Mesenchymal stem cell (in vitro differentiated cells and primary cell): ENCODE data around the gene COL18A1.

Experiments used
- DNase-seq: peaks from one replicate; pipeline ENCODE4 v3.0.0-alpha.2; 2013
- H2AFZ ChIP-seq: one replicate; pipeline ENCODE4 v1.6.1; 2013; ENCODE audit warnings: low read depth, mild to moderate bottlenecking, control low read depth, inconsistent platforms, low read length, moderate library complexity
- H2AK5ac ChIP-seq: 2 replicates; pipeline ENCODE4 v1.6.1; 2013; ENCODE audit warnings: low read length, moderate library complexity, mild to moderate bottlenecking, inconsistent platforms; ENCODE audit not compliant: severe bottlenecking
- H2BK120ac ChIP-seq: one replicate; pipeline ENCODE4 v1.6.1; 2013; ENCODE audit warnings: low read depth, mild to moderate bottlenecking, inconsistent platforms, low read length, moderate library complexity
- H2BK12ac ChIP-seq, 2 experiments: one replicate each; pipeline ENCODE4 v1.6.1; 2013; ENCODE audit warnings: inconsistent platforms in 2 of 2, low read length in 2 of 2, mild to moderate bottlenecking in 2 of 2, moderate library complexity in 2 of 2, control low read depth in 1 of 2
- H2BK15ac ChIP-seq: one replicate; pipeline ENCODE4 v1.6.1; 2013; ENCODE audit warnings: mild to moderate bottlenecking, low read depth, inconsistent platforms; ENCODE audit not compliant: poor library complexity, severe bottlenecking
- H2BK5ac ChIP-seq: 2 replicates; pipeline ENCODE4 v1.6.1; 2013; ENCODE audit warnings: low read depth, mild to moderate bottlenecking, low read length, control low read depth, inconsistent platforms; ENCODE audit not compliant: poor library complexity, severe bottlenecking
- H3K14ac ChIP-seq, 2 experiments: one replicate each; pipeline ENCODE4 v1.6.1; 2013; ENCODE audit warnings: inconsistent platforms in 2 of 2, low read length in 2 of 2, control low read depth in 1 of 2, mild to moderate bottlenecking in 1 of 2, moderate library complexity in 1 of 2
- H3K18ac ChIP-seq, 2 experiments: one replicate each; pipeline ENCODE4 v1.6.1; 2013; ENCODE audit warnings: inconsistent platforms in 2 of 2, low read length in 2 of 2, control low read depth in 1 of 2, low read depth in 1 of 2, mild to moderate bottlenecking in 1 of 2
- H3K23ac ChIP-seq, 2 experiments: one replicate each; pipeline ENCODE4 v1.6.1; 2013; ENCODE audit warnings: inconsistent platforms in 2 of 2, low read length in 2 of 2, mild to moderate bottlenecking in 2 of 2, moderate library complexity in 2 of 2, control low read depth in 1 of 2
- H3K27ac ChIP-seq: 2 replicates; pipeline ENCODE4 v1.5.1; 2013; ENCODE audit warnings: mild to moderate bottlenecking, moderate library complexity, low read length, control low read depth, inconsistent platforms; ENCODE audit not compliant: poor library complexity, severe bottlenecking
- H3K27me3 ChIP-seq, 2 experiments: 2 replicates each; pipeline versions ENCODE4 v1.6.1 to v1.7.0; 2013; ENCODE audit warnings: low read length in 2 of 2, mild to moderate bottlenecking in 2 of 2, moderate library complexity in 2 of 2, control low read depth in 1 of 2, inconsistent platforms in 1 of 2; ENCODE audit not compliant: control insufficient read depth in 1 of 2, insufficient read depth in 1 of 2
- H3K36me3 ChIP-seq, 2 experiments: 2 replicates each; pipeline versions ENCODE4 v1.6.1 to v1.7.0; 2013; ENCODE audit warnings: low read length in 2 of 2, control low read depth in 1 of 2, inconsistent platforms in 1 of 2, low read depth in 1 of 2, mild to moderate bottlenecking in 1 of 2; ENCODE audit not compliant: insufficient read depth in 2 of 2, control insufficient read depth in 1 of 2
- H3K4ac ChIP-seq, 2 experiments: one replicate each; pipeline ENCODE4 v1.6.1; 2013; ENCODE audit warnings: inconsistent platforms in 2 of 2, low read length in 2 of 2, mild to moderate bottlenecking in 2 of 2, moderate library complexity in 2 of 2, control low read depth in 1 of 2, low read depth in 1 of 2
- H3K4me1 ChIP-seq: 2 replicates; pipeline ENCODE4 v1.6.1; 2013; ENCODE audit warnings: low read depth, low read length, control low read depth; ENCODE audit not compliant: control insufficient read depth, insufficient read depth
- H3K4me2 ChIP-seq: 2 replicates; pipeline ENCODE4 v1.6.1; 2013; ENCODE audit warnings: low read length, mild to moderate bottlenecking, inconsistent platforms; ENCODE audit not compliant: poor library complexity, severe bottlenecking
- H3K4me3 ChIP-seq, 2 experiments: 2 replicates each; pipeline versions ENCODE4 v1.5.1 to v1.7.0; 2013; ENCODE audit warnings: low read length in 2 of 2, mild to moderate bottlenecking in 2 of 2, control low read depth in 1 of 2, low read depth in 1 of 2; ENCODE audit not compliant: insufficient read depth in 1 of 2
- H3K79me1 ChIP-seq: replicated peaks from 2 replicates; pipeline ENCODE4 v1.6.1; 2013; ENCODE audit warnings: mild to moderate bottlenecking, control low read depth, low read length, inconsistent platforms; ENCODE audit not compliant: poor library complexity, severe bottlenecking
- H3K9ac ChIP-seq: 2 replicates; pipeline ENCODE4 v1.7.0; 2013; ENCODE audit warnings: mild to moderate bottlenecking, low read length, moderate library complexity
- H3K9me3 ChIP-seq: 2 replicates; pipeline ENCODE4 v1.7.0; 2013; ENCODE audit warnings: mild to moderate bottlenecking, low read length; ENCODE audit not compliant: control insufficient read depth
- H4K8ac ChIP-seq: one replicate; pipeline ENCODE4 v1.6.1; 2013; ENCODE audit warnings: inconsistent platforms, mild to moderate bottlenecking, low read length, moderate library complexity
- H4K91ac ChIP-seq: one replicate; pipeline ENCODE4 v1.6.1; 2013; ENCODE audit warnings: mild to moderate bottlenecking, low read length, inconsistent platforms
- WGBS: methylation state at CpG from one replicate; pipeline ENCODE4 v1.1.7; 2013; ENCODE audit warnings: mixed read lengths; 5-methylcytosine and 5-hydroxymethylcytosine counted together

Gene COL18A1

GRCh38 chr21:45464309-45464708, 59.3 kb downstream of the COL18A1 start:
- no peak overlapping the region for H2BK12ac ChIP-seq
- no peak overlapping the region for H2AK5ac ChIP-seq
- no peak overlapping the region for H3K4me2 ChIP-seq
- WGBS, result 100% methylated on average over 5 of the region's 5 CpGs
- H3K9ac ChIP-seq, result no peak overlapping the region
- H3K23ac ChIP-seq, result no peak overlapping the region
- H3K18ac ChIP-seq, result no peak overlapping the region
- H3K4me3 ChIP-seq, result no peak overlapping the region
- H3K4ac ChIP-seq, result no peak overlapping the region
- no peak overlapping the region for H3K27ac ChIP-seq
- no peak overlapping the region for H2BK120ac ChIP-seq
- no peaks in the 10 kb centered on the region for H3K27me3 ChIP-seq
- H4K8ac ChIP-seq, result no peak overlapping the region
- no peak overlapping the region for H2BK15ac ChIP-seq
- no peak for DNase-seq
- peaks cover 7 to 73% of the 10 kb centered on the region in 2 experiments for H3K36me3 ChIP-seq
- H3K9me3 ChIP-seq, result peaks cover 11% of the 10 kb centered on the region
- no peak overlapping the region for H2BK5ac ChIP-seq
- H2AFZ ChIP-seq, result no peak overlapping the region
- H3K4me1 ChIP-seq, result peaks cover 49% of the 10 kb centered on the region
- peaks cover 30% of the 10 kb centered on the region for H3K79me1 ChIP-seq
- no peak overlapping the region for H3K14ac ChIP-seq
- no peak overlapping the region for H4K91ac ChIP-seq

GRCh38 chr21:45465105-45465504, 60.1 kb downstream of the COL18A1 start:
- Histone ChIP-seq H3K36me3 (peaks cover 7 to 70% of the 10 kb centered on the region in 2 experiments), H2BK5ac (no peak overlapping the region), H3K14ac (no peak overlapping the region), H4K91ac (no peak overlapping the region), H3K23ac (no peak overlapping the region), H3K4ac (no peak overlapping the region), H3K4me3 (no peak overlapping the region), H3K4me1 (peaks cover 48% of the 10 kb centered on the region), H3K9ac (no peak overlapping the region), H4K8ac (no peak overlapping the region), H3K9me3 (peaks cover 11% of the 10 kb centered on the region), H2BK120ac (no peak overlapping the region), H2AFZ (no peak overlapping the region), H3K18ac (no peak overlapping the region), H3K27ac (no peak overlapping the region), H2BK15ac (no peak overlapping the region), H3K79me1 (peaks cover 29% of the 10 kb centered on the region), H3K4me2 (no peak overlapping the region), H3K27me3 (no peaks in the 10 kb centered on the region), H2BK12ac (no peak overlapping the region), H2AK5ac (no peak overlapping the region)
- 92% methylated on average over 16 of the region's 16 CpGs for whole genome bisulfite sequencing
- DNase-seq, result no peak

GRCh38 chr21:45465611-45466329, 60.8 kb downstream of the COL18A1 start:
- H2AFZ ChIP-seq, result no peak overlapping the region
- no peak overlapping the region for H2AK5ac ChIP-seq
- H2BK15ac ChIP-seq, result no peak overlapping the region
- no peak overlapping the region for H4K91ac ChIP-seq
- H4K8ac ChIP-seq, result no peak overlapping the region
- peaks cover 28% of the 10 kb centered on the region for H3K79me1 ChIP-seq
- peaks cover 47% of the 10 kb centered on the region for H3K4me1 ChIP-seq
- no peak overlapping the region for H2BK5ac ChIP-seq
- H3K9me3 ChIP-seq, result peaks cover 11% of the 10 kb centered on the region
- peaks cover 7 to 67% of the 10 kb centered on the region in 2 experiments for H3K36me3 ChIP-seq
- no peak for DNase-seq
- H2BK120ac ChIP-seq, result no peak overlapping the region
- H3K4me2 ChIP-seq, result no peak overlapping the region
- H3K4me3 ChIP-seq, result no peak overlapping the region
- H3K23ac ChIP-seq, result no peak overlapping the region
- H3K9ac ChIP-seq, result no peak overlapping the region
- WGBS, result 98% methylated on average over 20 of the region's 27 CpGs
- no peak overlapping the region for H3K27ac ChIP-seq
- no peak overlapping the region for H2BK12ac ChIP-seq
- H3K4ac ChIP-seq, result no peak overlapping the region
- H3K27me3 ChIP-seq, result no peaks in the 10 kb centered on the region
- no peak overlapping the region for H3K14ac ChIP-seq
- H3K18ac ChIP-seq, result no peak overlapping the region

GRCh38 chr21:45466330-45467220, 61.6 kb downstream of the COL18A1 start:
- no peak overlapping the region for H3K27ac ChIP-seq
- 97% methylated on average over 30 of the region's 30 CpGs for WGBS

More at GRCh38 chr21:45466330-45467220, 61.6 kb downstream of the COL18A1 start:
- H3K4me2 ChIP-seq, result no peak overlapping the region
- no peak overlapping the region for H3K14ac ChIP-seq
- no peaks in the 10 kb centered on the region for H3K27me3 ChIP-seq
- H4K91ac ChIP-seq, result no peak overlapping the region
- H3K4me3 ChIP-seq, result no peak overlapping the region
- H2AFZ ChIP-seq, result no peak overlapping the region
- peaks cover 49% of the 10 kb centered on the region for H3K4me1 ChIP-seq
- H2BK5ac ChIP-seq, result no peak overlapping the region
- H3K36me3 ChIP-seq, result peaks cover 7 to 62% of the 10 kb centered on the region in 2 experiments
- H3K79me1 ChIP-seq, result peaks cover 27% of the 10 kb centered on the region
- H2BK120ac ChIP-seq, result no peak overlapping the region
- H2BK15ac ChIP-seq, result no peak overlapping the region
- H2BK12ac ChIP-seq, result no peak overlapping the region
- H3K18ac ChIP-seq, result no peak overlapping the region
- H3K23ac ChIP-seq, result no peak overlapping the region
- no peak overlapping the region for H3K9ac ChIP-seq
- H3K9me3 ChIP-seq, result peaks cover 9% of the 10 kb centered on the region
- no peak overlapping the region for H4K8ac ChIP-seq
- no peak for DNase-seq
- H2AK5ac ChIP-seq, result no peak overlapping the region
- H3K4ac ChIP-seq, result no peak overlapping the region
